GM12878 (cell line): ENCODE data around the gene FRMD5. TPM values are rescaled to one million over a fixed set of nuclear protein-coding genes. Genes with fewer than 3 reads are reported as not detected.

ENCODE experiments used
- ATAC-seq: fragments of 200-7000 bp; cut with Tn5 transposase; 3 replicates; pipeline ENCODE4 v1.9.1; 2020; ENCODE audit warnings: mild to moderate bottlenecking, moderate library complexity
- BruUV-seq: library from RNA; stranded (reverse); fragments of 400-500 nt; replicated peaks from 2 replicates; lab custom pipeline; 2021; lab: Mats Ljungman, UMichigan
- CTCF ChIA-PET: fragments of 300-600 bp; sonication (Branson Sonifier 250); formaldehyde crosslinking; extraction: SDS; loops from one replicate; lab custom pipeline; 2021; ENCODE audit warnings: inconsistent platforms; lab: Yijun Ruan, JAX
- POLR2A ChIA-PET: fragments of 350-600 bp; formaldehyde crosslinking; extraction: SDS; loops from one replicate; lab custom pipeline; 2021; ENCODE audit warnings: inconsistent platforms; lab: Charles Lee
- RAD21 ChIA-PET: fragments of 300-600 bp; sonication (Branson Sonifier 250); formaldehyde crosslinking; loops from one replicate; lab custom pipeline; 2023; ENCODE audit warnings: antibody characterized with exemption; ENCODE audit not compliant: unreplicated experiment; lab: Charles Lee
- SMC1A ChIA-PET: fragments of 300-600 bp; sonication (Branson Sonifier 250); formaldehyde crosslinking; loops from one replicate; lab custom pipeline; 2023; ENCODE audit not compliant: unreplicated experiment, uncharacterized antibody; lab: Charles Lee
- DNase-seq: peaks from one replicate; pipeline ENCODE4 v3.0.0-alpha.2; 2011; ENCODE audit warnings: low read depth, low spot score
- FAIRE-seq: peaks from 3 replicates; lab custom pipeline; 2011; peaks lifted over from hg19 to GRCh38; lab: Jason Lieb, UNC
- H2AFZ ChIP-seq: 2 replicates; pipeline ENCODE4 v1.6.0; 2011; ENCODE audit warnings: low read depth, low read length, control low read depth; ENCODE audit not compliant: control insufficient read depth
- H3K27ac ChIP-seq: 2 replicates; pipeline ENCODE4 v1.5.1; 2011; ENCODE audit warnings: control low read depth; ENCODE audit not compliant: control insufficient read depth, insufficient read depth
- H3K27me3 ChIP-seq, 2 experiments: replicated peaks in 1 of 2; 2 replicates each; pipeline versions ENCODE4 v1.6.0 to v1.6.1; 2011; ENCODE audit warnings: low read length in 1 of 2; ENCODE audit not compliant: control insufficient read depth in 2 of 2, insufficient read depth in 2 of 2
- H3K36me3 ChIP-seq, 2 experiments: 2 replicates each; pipeline ENCODE4 v1.5.1; 2011; ENCODE audit warnings: low read length in 1 of 2; ENCODE audit not compliant: control insufficient read depth in 2 of 2, insufficient read depth in 2 of 2
- H3K4me1 ChIP-seq: 2 replicates; pipeline ENCODE4 v1.6.1; 2011; ENCODE audit warnings: mild to moderate bottlenecking, low read length, moderate library complexity, mixed read lengths; ENCODE audit not compliant: control insufficient read depth, insufficient read depth
- H3K4me2 ChIP-seq: 2 replicates; pipeline ENCODE4 v1.6.0; 2011; ENCODE audit warnings: control low read depth; ENCODE audit not compliant: control insufficient read depth, insufficient read depth
- H3K4me3 ChIP-seq: fragments of 200-600 bp; sonication (generic); 2 replicates; pipeline ENCODE4 v1.5.1; 2016
- H3K79me2 ChIP-seq: 2 replicates; pipeline ENCODE4 v1.6.0; 2011; ENCODE audit warnings: low read length; ENCODE audit not compliant: control insufficient read depth, insufficient read depth
- H3K9ac ChIP-seq: 2 replicates; pipeline ENCODE4 v1.8.0; 2011; ENCODE audit warnings: low read length, control low read depth, mixed read lengths; ENCODE audit not compliant: control insufficient read depth, insufficient read depth
- H3K9me3 ChIP-seq: replicated peaks from 3 replicates; pipeline ENCODE4 v1.5.1; 2011; ENCODE audit warnings: mild to moderate bottlenecking, low read length; ENCODE audit not compliant: control insufficient read depth, insufficient read depth
- H4K20me1 ChIP-seq: 2 replicates; pipeline ENCODE4 v1.6.0; 2011; ENCODE audit not compliant: control insufficient read depth, insufficient read depth
- ASH2L ChIP-seq: fragments of 300-600, 200-600 bp; sonication (generic); IDR thresholded peaks from 2 replicates; pipeline ENCODE4 v1.6.1; 2017; ENCODE audit warnings: low read depth, mild to moderate bottlenecking, borderline replicate concordance
- CBX3 ChIP-seq: fragments of 200-600 bp; sonication (generic); IDR thresholded peaks from 2 replicates; pipeline ENCODE4 v1.6.1; 2016; ENCODE audit warnings: low read depth, borderline replicate concordance
- CHD4 ChIP-seq: fragments of 200-600 bp; sonication (generic); IDR thresholded peaks from 2 replicates; pipeline ENCODE4 v1.6.1; 2016; ENCODE audit warnings: mild to moderate bottlenecking
- HDGF ChIP-seq: fragments of 450-650 bp; IDR thresholded peaks from 2 replicates; pipeline ENCODE4 v1.6.1; 2016; ENCODE audit warnings: antibody characterized with exemption
- NBN ChIP-seq: fragments of 450-650 bp; IDR thresholded peaks from 2 replicates; pipeline ENCODE4 v1.6.1; 2016
- POLR2A ChIP-seq: IDR thresholded peaks from 2 replicates; pipeline ENCODE4 v1.6.1; 2011; ENCODE audit warnings: low read depth, mild to moderate bottlenecking, low read length
- RELB ChIP-seq: fragments of 450-650 bp; IDR thresholded peaks from 2 replicates; pipeline ENCODE4 v1.6.1; 2017; ENCODE audit warnings: low read depth, mild to moderate bottlenecking, moderate library complexity
- RFX5 ChIP-seq: IDR thresholded peaks from 2 replicates; pipeline ENCODE4 v1.6.1; 2011; ENCODE audit warnings: low read depth, low read length, improper control_type of control experiment
- SKIL ChIP-seq: fragments of 450-650 bp; IDR thresholded peaks from 2 replicates; pipeline ENCODE4 v1.6.1; 2017; ENCODE audit warnings: mild to moderate bottlenecking, low read depth, inconsistent platforms; ENCODE audit not compliant: poor library complexity, severe bottlenecking
- SMAD5 ChIP-seq: IDR thresholded peaks from 2 replicates; pipeline ENCODE4 v1.6.1; 2016; ENCODE audit warnings: antibody characterized with exemption, low read depth
- SREBF1 ChIP-seq: IDR thresholded peaks from 2 replicates; pipeline ENCODE4 v1.6.1; 2012; ENCODE audit warnings: mild to moderate bottlenecking, low read length
- SREBF2 ChIP-seq: IDR thresholded peaks from 2 replicates; pipeline ENCODE4 v1.6.1; 2012; ENCODE audit warnings: mild to moderate bottlenecking, low read length
- TAF1 ChIP-seq: IDR thresholded peaks from 2 replicates; pipeline ENCODE4 v1.6.1; 2011; ENCODE audit warnings: mild to moderate bottlenecking, low read depth, low read length, borderline replicate concordance
- ZNF687 ChIP-seq: fragments of 450-650 bp; IDR thresholded peaks from 2 replicates; pipeline ENCODE4 v1.6.1; 2017; ENCODE audit warnings: mild to moderate bottlenecking, moderate library complexity
- ZZZ3 ChIP-seq: IDR thresholded peaks from 2 replicates; pipeline ENCODE4 v1.6.1; 2011; ENCODE audit warnings: low read depth; ENCODE audit not compliant: control insufficient read depth, insufficient read length
- WGBS: methylation state at CpG from one replicate; pipeline ENCODE4 v1.1.6; 2016; ENCODE audit warnings: low lambda C conversion rate; ENCODE audit not compliant: insufficient replicate concordance, insufficient coverage; ENCODE audit errors: missing lambda C conversion rate; 5-methylcytosine and 5-hydroxymethylcytosine counted together
- in situ Hi-C: fragments of 300-500 bp; cut with MboI; formaldehyde crosslinking; loops from 9 replicates; pipeline ENCODE4 v1.14.3; 2018; ENCODE audit warnings: mixed read lengths
- intact Hi-C: fragments of 100-400 bp; cut with micrococcal nuclease; formaldehyde crosslinking; loops from one replicate; pipeline ENCODE4 v1.14.2; 2022; ENCODE audit not compliant: unreplicated experiment
- polyA plus RNA-seq, 11 experiments: library from polyadenylated mRNA; depleted of rRNA in 4 of 11; unstranded in 6 of 11; stranded (reverse) in 5 of 11; fragments of >200 nt; fragmentation: Nextera tagmentation in 4 of 11; fragmentation: Illumina TruSeq in 1 of 11; extraction: Ambion mirVana in 4 of 11; extraction: Trizol in 1 of 11; gene quantifications; 1 replicate in 1 of 11; 2 replicates in 10 of 11; pipeline versions ENCODE4 v1.2.1 to v1.2.3, GENCODE V29; 2011 to 2016; ENCODE audit warnings: inconsistent platforms in 2 of 11, missing spikeins in 2 of 11, low read depth in 1 of 11
- total RNA-seq, 4 experiments: library from RNA; depleted of rRNA in 3 of 4; stranded (reverse); fragments of >200 nt in 3 of 4; fragmentation: Illumina TruSeq in 1 of 4; extraction: Trizol in 1 of 4; gene quantifications; 2 replicates each; pipeline versions ENCODE4 v1.2.1 to v1.2.3, GENCODE V29; 2013 to 2021

The FRMD5 gene
- total and polyA plus RNA-seq, 10 of the 15 experiments (the other 5 are each of a cell fraction or from before 2014, with no cell fraction given) = 0.26 to 6.4 (median 0.68) TPM; not detected in 1

DNA sequence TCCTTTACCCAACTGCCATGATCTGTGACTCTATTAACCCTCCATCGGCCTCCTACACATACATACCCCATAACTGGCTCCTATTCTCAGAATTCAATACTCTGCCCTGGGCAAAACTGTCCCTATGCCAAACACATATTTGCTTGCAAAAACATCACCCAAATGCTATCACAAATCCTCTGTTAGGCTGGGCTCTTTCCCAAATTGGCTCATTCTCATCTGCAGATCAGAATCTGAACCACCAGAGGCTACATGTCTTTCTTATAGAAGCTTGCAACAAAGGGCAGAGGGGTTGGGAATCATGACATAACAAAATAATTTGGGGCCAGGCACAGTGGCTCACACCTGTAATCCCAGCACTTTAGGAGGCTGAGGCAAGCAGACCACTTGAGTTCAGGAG is 48.1 kb upstream of the FRMD5 start:
- H3K4me3 ChIP-seq = no peak overlapping the region
- no peaks in the 10 kb centered on the region for H3K79me2 ChIP-seq
- H4K20me1 ChIP-seq = no peaks in the 10 kb centered on the region
- no peak for FAIRE-seq
- ChIA-PET RAD21 (no interaction called here), POLR2A (interaction anchor here (0.5 kb wide), 1 partner anchor 56 kb away, joined by 4 read pairs; no protein-coding TSS in a partner anchor), SMC1A (no interaction called here), CTCF (no interaction called here)
- WGBS = 70% methylated on average over 1 of the region's 1 CpG
- H3K4me2 ChIP-seq = no peak overlapping the region
- no peaks in the 10 kb centered on the region; the same call in 2 of the 3 replicates for H3K9me3 ChIP-seq
- no peak for DNase-seq
- no peak overlapping the region for H2AFZ ChIP-seq
- no peak for ATAC-seq
- no TSS peak for BruUV-seq
- no peaks in the 10 kb centered on the region for H3K36me3 ChIP-seq
- no peaks in the 10 kb centered on the region for H3K4me1 ChIP-seq
- intact Hi-C loops = no loop called here
- H3K9ac ChIP-seq = no peak overlapping the region
- H3K27ac ChIP-seq = no peak overlapping the region
- H3K27me3 ChIP-seq = no peaks in the 10 kb centered on the region
- in situ Hi-C loops = no loop called here
- TF ChIP-seq ZNF687 = no peak
- no peak for TF ChIP-seq ASH2L
- no peak for TF ChIP-seq TAF1
- no peak for TF ChIP-seq SMAD5
- no peak for TF ChIP-seq SREBF1
- no peak for TF ChIP-seq RELB
- no peak for TF ChIP-seq SKIL
- TF ChIP-seq ZZZ3 = no peak
- no peak for TF ChIP-seq CBX3
- TF ChIP-seq POLR2A = no peak
- no peak for TF ChIP-seq SREBF2
- TF ChIP-seq NBN = no peak
- no peak for TF ChIP-seq HDGF
- TF ChIP-seq CHD4 = no peak
- no peak for TF ChIP-seq RFX5
